ENCODE data around the gene DOK7.

- TF ChIP-seq CTCF (conservative IDR thresholded peaks at IDR 0.05 in 1 of 2, IDR thresholded peaks at IDR 0.05 in 1 of 2; ENCODE audit: low read depth in 1 of 2, low read length in 2 of 2) (no peak), EZH2 (IDR thresholded peaks at IDR 0.05; ENCODE audit: low read length, missing control alignments) (no peak)
Measured at GRCh38 chr4:3520276-3520675, 57.2 kb downstream of the DOK7 start.

Measured in fibroblast of lung (primary cell).